H9 (cell line): ENCODE results near the gene MAD1L1. TPM values are rescaled to one million over a fixed set of nuclear protein-coding genes. Genes with fewer than 3 reads are reported as not detected.
A peak's percentile ranks its signal among the peaks of the same experiment; 100 is the strongest.

Experiments
- DNase-seq: peaks from one replicate; pipeline ENCODE4 v3.0.0-alpha.2; 2017
- H2AFZ ChIP-seq: one replicate; pipeline ENCODE4 v1.6.1; 2013; ENCODE audit warnings: mild to moderate bottlenecking, low read length, control low read depth, moderate library complexity
- H2AK5ac ChIP-seq: 2 replicates; pipeline ENCODE4 v1.6.1; 2013; ENCODE audit warnings: low read length, control low read depth, mixed read lengths; ENCODE audit not compliant: insufficient read length
- H2BK120ac ChIP-seq: one replicate; pipeline ENCODE4 v1.6.1; 2013; ENCODE audit warnings: low read depth, mild to moderate bottlenecking, low read length, control low read depth, inconsistent platforms; ENCODE audit not compliant: poor library complexity, severe bottlenecking
- H2BK12ac ChIP-seq: 2 replicates; pipeline ENCODE4 v1.6.1; 2013; ENCODE audit warnings: low read length, control low read depth, mixed read lengths, low read depth; ENCODE audit not compliant: insufficient read length
- H2BK15ac ChIP-seq: 2 replicates; pipeline ENCODE4 v1.6.1; 2013; ENCODE audit warnings: low read depth, low read length, control low read depth
- H2BK20ac ChIP-seq: one replicate; pipeline ENCODE4 v1.6.1; 2013; ENCODE audit warnings: low read depth, mild to moderate bottlenecking, low read length, control low read depth, inconsistent platforms; ENCODE audit not compliant: poor library complexity, severe bottlenecking
- H2BK5ac ChIP-seq: 2 replicates; pipeline ENCODE4 v1.6.1; 2013; ENCODE audit warnings: low read length, control low read depth, mixed read lengths; ENCODE audit not compliant: insufficient read length
- H3K14ac ChIP-seq: 2 replicates; pipeline ENCODE4 v1.6.1; 2013; ENCODE audit warnings: low read length, control low read depth; ENCODE audit not compliant: insufficient read depth
- H3K18ac ChIP-seq: 2 replicates; pipeline ENCODE4 v1.6.1; 2013; ENCODE audit warnings: low read depth, mild to moderate bottlenecking, mixed read lengths, low read length, control low read depth; ENCODE audit not compliant: insufficient read length
- H3K23ac ChIP-seq: 2 replicates; pipeline ENCODE4 v1.6.1; 2013; ENCODE audit warnings: low read length, control low read depth, mixed read lengths, low read depth; ENCODE audit not compliant: insufficient read length
- H3K23me2 ChIP-seq: 2 replicates; pipeline ENCODE4 v1.6.1; 2013; ENCODE audit warnings: low read depth, mild to moderate bottlenecking, mixed read lengths, low read length, control low read depth; ENCODE audit not compliant: insufficient read length, poor library complexity, severe bottlenecking
- H3K27ac ChIP-seq: 2 replicates; pipeline ENCODE4 v1.5.1; 2013; ENCODE audit warnings: low read length, control low read depth, mixed read lengths, low read depth; ENCODE audit not compliant: insufficient read length
- H3K27me3 ChIP-seq: 2 replicates; pipeline ENCODE4 v1.6.1; 2013; ENCODE audit warnings: low read length, control low read depth, inconsistent platforms; ENCODE audit not compliant: insufficient read depth
- H3K4ac ChIP-seq: 2 replicates; pipeline ENCODE4 v1.6.1; 2013; ENCODE audit warnings: low read depth, mild to moderate bottlenecking, control low read depth, inconsistent platforms, low read length, moderate library complexity
- H3K4me1 ChIP-seq: 2 replicates; pipeline ENCODE4 v1.6.1; 2013; ENCODE audit warnings: low read length, control low read depth, inconsistent platforms; ENCODE audit not compliant: insufficient read depth
- H3K4me2 ChIP-seq: 2 replicates; pipeline ENCODE4 v1.6.1; 2013; ENCODE audit warnings: low read length, control low read depth, mixed read lengths; ENCODE audit not compliant: insufficient read length, insufficient read depth
- H3K56ac ChIP-seq: 2 replicates; pipeline ENCODE4 v1.6.1; 2013; ENCODE audit warnings: low read depth, mild to moderate bottlenecking, mixed read lengths, low read length, control low read depth; ENCODE audit not compliant: insufficient read length
- H3K79me1 ChIP-seq: 2 replicates; pipeline ENCODE4 v1.6.1; 2013; ENCODE audit warnings: low read depth, mild to moderate bottlenecking, moderate library complexity, low read length, control low read depth, inconsistent platforms; ENCODE audit not compliant: insufficient read depth, poor library complexity, severe bottlenecking
- H3K79me2 ChIP-seq: 2 replicates; pipeline ENCODE4 v1.6.1; 2013; ENCODE audit warnings: low read length, control low read depth, inconsistent platforms; ENCODE audit not compliant: insufficient read depth
- H3K9ac ChIP-seq: 2 replicates; pipeline ENCODE4 v1.6.1; 2013; ENCODE audit warnings: low read length, control low read depth, mixed read lengths; ENCODE audit not compliant: insufficient read length; ENCODE audit errors: extremely low read depth
- H3K9me3 ChIP-seq: one replicate; pipeline ENCODE4 v1.6.1; 2013; ENCODE audit warnings: low read depth, low read length, inconsistent platforms; ENCODE audit not compliant: control insufficient read depth
- H3T11ph ChIP-seq: one replicate; pipeline ENCODE4 v1.6.1; 2013; ENCODE audit warnings: mild to moderate bottlenecking, low read length, control low read depth, inconsistent platforms
- H4K20me1 ChIP-seq: one replicate; pipeline ENCODE4 v1.6.1; 2013; ENCODE audit not compliant: control insufficient read depth, insufficient read length, insufficient read depth
- H4K5ac ChIP-seq: 2 replicates; pipeline ENCODE4 v1.6.1; 2013; ENCODE audit warnings: low read depth, mild to moderate bottlenecking, mixed read lengths, low read length, control low read depth; ENCODE audit not compliant: insufficient read length
- H4K8ac ChIP-seq: replicated peaks from 2 replicates; pipeline ENCODE4 v1.6.1; 2013; ENCODE audit warnings: low read length, control low read depth, mixed read lengths, low read depth; ENCODE audit not compliant: insufficient read length
- H4K91ac ChIP-seq: 2 replicates; pipeline ENCODE4 v1.6.1; 2013; ENCODE audit warnings: low read depth, mild to moderate bottlenecking, moderate library complexity, mixed read lengths, low read length, control low read depth; ENCODE audit not compliant: insufficient read length
- H3K27ac Mint-ChIP-seq, 3 experiments: 2 replicates in 2 of 3; 3 replicates in 1 of 3; pipeline ENCODE4 v1.8.0; 2020 to 2021; ENCODE audit warnings: mixed read lengths in 3 of 3, mild to moderate bottlenecking in 1 of 3, moderate library complexity in 1 of 3
- H3K27me3 Mint-ChIP-seq: 2 replicates; pipeline ENCODE4 v1.8.0; 2021; ENCODE audit warnings: low read depth, mild to moderate bottlenecking, moderate library complexity, mixed read lengths
- H3K36me3 Mint-ChIP-seq, 3 experiments: 2 replicates in 2 of 3; 3 replicates in 1 of 3; pipeline ENCODE4 v1.8.0; 2020 to 2021; ENCODE audit warnings: low read depth in 3 of 3, mixed read lengths in 3 of 3; ENCODE audit not compliant: insufficient read depth in 1 of 3
- H3K4me1 Mint-ChIP-seq, 2 experiments: 2 replicates each; pipeline ENCODE4 v1.8.0; 2020; ENCODE audit warnings: mixed read lengths in 2 of 2
- H3K4me3 Mint-ChIP-seq, 2 experiments: 2 replicates in 1 of 2; 3 replicates in 1 of 2; pipeline ENCODE4 v1.8.0; 2020 to 2021; ENCODE audit warnings: mild to moderate bottlenecking in 2 of 2, mixed read lengths in 2 of 2, moderate library complexity in 1 of 2
- H3K9me3 Mint-ChIP-seq, 2 experiments: 2 replicates in 1 of 2; 3 replicates in 1 of 2; pipeline ENCODE4 v1.8.0; 2020; ENCODE audit warnings: mild to moderate bottlenecking in 2 of 2, mixed read lengths in 2 of 2, moderate library complexity in 1 of 2
- CTCF ChIP-seq: fragments of 200-600 bp; sonication (generic); conservative IDR thresholded peaks from 3 replicates; pipeline ENCODE4 v1.8.0; 2021; ENCODE audit warnings: antibody characterized with exemption, mild to moderate bottlenecking
- WGBS: extraction: QIAGEN DNeasy Blood & Tissue Kit; methylation state at CpG from one replicate; pipeline ENCODE4 v1.1.7; 2013; ENCODE audit warnings: missing lambda C conversion rate, low lambda C conversion rate, mixed read lengths; ENCODE audit not compliant: insufficient read length; ENCODE audit errors: extremely low coverage; 5-methylcytosine and 5-hydroxymethylcytosine counted together
- total RNA-seq: library from RNA; stranded (reverse); gene quantifications from 2 replicates; pipeline ENCODE4 v1.2.1, GENCODE V29; 2021

The MAD1L1 gene
- total RNA-seq, 1 experiment from 2014 or later = 39.0 TPM

DNA sequence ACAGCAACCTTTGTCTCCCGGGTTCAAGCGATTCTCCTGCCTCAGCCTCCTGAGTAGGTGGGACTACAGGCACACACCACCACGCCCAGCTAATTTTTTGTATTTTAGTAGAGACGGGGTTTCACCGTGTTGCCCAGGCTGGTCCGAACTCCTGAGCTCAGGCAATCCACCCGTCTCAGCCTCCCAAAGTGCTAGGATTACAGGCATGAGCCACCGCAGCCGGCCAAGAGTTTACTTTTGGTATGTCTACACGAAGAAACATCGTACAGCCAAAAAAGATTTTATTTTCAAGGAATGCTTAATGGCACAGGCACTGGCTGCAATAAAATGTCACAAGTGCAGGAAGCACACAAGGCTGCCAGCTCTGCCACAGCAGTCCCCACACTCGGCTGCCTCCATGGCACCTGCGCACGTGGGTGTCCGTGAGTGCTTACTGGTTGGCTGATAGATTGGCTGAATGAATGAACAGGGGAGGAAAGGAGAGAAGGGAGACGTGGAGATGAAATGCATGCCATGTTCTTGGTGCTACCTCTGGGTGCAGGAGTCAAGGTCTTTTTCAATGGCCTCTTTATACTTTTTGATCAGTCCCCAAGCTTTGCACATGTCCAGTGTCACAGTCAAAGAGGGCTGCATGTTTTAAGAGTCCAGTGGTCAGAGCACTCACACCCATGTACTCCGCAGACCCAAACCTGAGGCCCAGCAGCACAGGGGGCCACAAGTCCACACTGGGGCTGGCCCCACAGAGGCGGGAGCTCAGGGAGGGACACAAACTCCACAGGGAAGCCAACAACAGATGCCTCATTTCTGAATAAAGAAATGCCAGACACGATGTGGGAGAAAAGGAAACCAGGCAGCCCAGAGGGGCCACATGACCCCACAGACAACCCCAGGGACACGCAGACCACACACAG lies 198.2 kb downstream of the MAD1L1 start:
- no peak overlapping the region for H2BK12ac ChIP-seq
- no peak overlapping the region for H4K8ac ChIP-seq
- no peak overlapping the region for H2BK20ac ChIP-seq
- H2AK5ac ChIP-seq = no peak overlapping the region
- H3K27me3 Mint-ChIP-seq = no peaks in the 10 kb centered on the region
- H3K4me2 ChIP-seq = no peak overlapping the region
- DNase-seq = no peak
- H3K4ac ChIP-seq = no peak overlapping the region
- no peak overlapping the region for H3K56ac ChIP-seq
- H3K36me3 Mint-ChIP-seq = peaks cover 0 to 1% (median 0%) of the 10 kb centered on the region in 3 experiments; a peak in 3 of 7 replicates
- no peaks in the 10 kb centered on the region for H4K20me1 ChIP-seq
- no peaks in the 10 kb centered on the region for H3K4me1 ChIP-seq
- H3K23ac ChIP-seq = no peak overlapping the region
- H2AFZ ChIP-seq = no peak overlapping the region
- H3K27ac Mint-ChIP-seq = peak overlapping the region; percentile 73 to 83 (median 81); a peak in 6 of 7 replicates
- H3K27me3 ChIP-seq = no peaks in the 10 kb centered on the region; the same call in 1 of the 2 replicates
- H3T11ph ChIP-seq = no peak overlapping the region
- no peaks in the 10 kb centered on the region for H3K79me1 ChIP-seq
- H3K27ac ChIP-seq = no peak overlapping the region
- no peaks in the 10 kb centered on the region for H3K23me2 ChIP-seq
- no peaks in the 10 kb centered on the region for H3K9me3 ChIP-seq
- no peaks in the 10 kb centered on the region for H3K9me3 Mint-ChIP-seq
- H4K5ac ChIP-seq = no peak overlapping the region
- no peak overlapping the region for H3K9ac ChIP-seq
- H2BK120ac ChIP-seq = no peak overlapping the region
- H3K18ac ChIP-seq = no peak overlapping the region
- no peak overlapping the region for H3K4me3 Mint-ChIP-seq
- TF ChIP-seq CTCF = no peak
- H2BK15ac ChIP-seq = no peak overlapping the region
- no peak overlapping the region; the same call in 1 of the 2 replicates for H3K14ac ChIP-seq
- no peak overlapping the region for H2BK5ac ChIP-seq
- H3K79me2 ChIP-seq = no peaks in the 10 kb centered on the region; the same call in 1 of the 2 replicates
- no peak overlapping the region for H4K91ac ChIP-seq
- H3K4me1 Mint-ChIP-seq = peaks cover 21 to 23% of the 10 kb centered on the region in 2 experiments
- WGBS = no CpG with 5 or more reads among the region's 20 CpGs
